Hepatocyte (in vitro differentiated cells): ENCODE data around the gene POC1A.

Experiments
- CTCF ChIP-seq: fragments of 200-600 bp; sonication (generic); IDR thresholded peaks from 2 replicates; pipeline ENCODE4 v1.5.1; 2016; ENCODE audit warnings: antibody characterized with exemption, mild to moderate bottlenecking; ENCODE audit not compliant: poor library complexity
- EZH2phosphoT487 ChIP-seq: fragments of 200-600 bp; sonication (generic); IDR thresholded peaks from one replicate; pipeline ENCODE4 v1.6.1; 2018; ENCODE audit warnings: antibody characterized with exemption, mild to moderate bottlenecking, low read depth, moderate library complexity; ENCODE audit not compliant: unreplicated experiment, severe bottlenecking

- no peak for TF ChIP-seq CTCF
- TF ChIP-seq EZH2phosphoT487: no peak
Measured at GRCh38 chr3:52132930-52133329, 21.3 kb downstream of the POC1A start.
